ENCODE results near the gene HEPACAM2.

The HEPACAM2 gene

DNA sequence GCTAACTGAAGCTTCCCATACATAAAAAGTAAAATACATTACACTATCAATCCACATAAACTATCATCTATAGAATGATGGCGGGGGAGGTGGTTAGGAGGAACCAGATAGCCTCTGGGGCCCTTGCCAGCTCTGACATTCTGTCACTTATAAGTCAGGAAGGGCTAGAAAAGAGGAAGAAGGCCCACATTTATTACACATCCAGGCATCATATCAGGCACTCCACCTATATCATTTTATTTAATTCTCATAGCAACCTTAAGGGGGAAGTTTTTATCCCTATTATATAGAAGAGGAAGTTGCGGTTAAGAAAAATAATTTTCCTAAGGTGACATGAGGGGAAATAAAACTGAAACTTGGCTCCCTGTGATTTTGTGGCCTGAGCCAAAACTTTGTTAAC, 29.9 kb downstream of the HEPACAM2 start:
- no peaks in the 10 kb centered on the region for H3K4me1 ChIP-seq (ENCODE audit: insufficient read depth, low read length)

DNA sequence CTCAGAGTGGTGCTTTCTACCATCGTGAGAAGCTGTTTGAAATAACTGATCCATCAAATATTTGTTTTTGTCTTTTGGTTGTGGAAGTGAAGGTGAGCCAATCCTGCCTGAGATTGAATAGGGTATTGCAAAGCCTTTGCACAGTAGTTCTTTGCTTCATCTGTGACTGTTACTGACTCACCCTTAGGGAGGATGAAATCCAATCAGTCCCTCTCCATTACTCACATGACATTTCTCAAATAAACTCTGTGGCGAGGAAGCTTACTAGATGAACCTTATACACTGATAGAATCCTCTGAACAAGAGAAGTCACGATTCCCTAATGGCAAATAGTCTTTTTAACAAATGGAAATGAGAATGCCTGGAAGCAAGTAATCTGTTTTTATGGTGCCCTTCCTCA, 31.9 kb downstream of the HEPACAM2 start:
- Histone ChIP-seq H3K9me3 (ENCODE audit: insufficient read depth, low read depth, low read length) (no peaks in the 10 kb centered on the region), H3K36me3 (ENCODE audit: insufficient read depth, low read depth, low read length) (no peaks in the 10 kb centered on the region), H3K27ac (ENCODE audit: low read length) (no peak overlapping the region), H3K27me3 (ENCODE audit: insufficient read depth, low read length) (peaks cover 7% of the 10 kb centered on the region; the same call in 1 of the 2 replicates), H3K4me3 (ENCODE audit: low read length) (no peak overlapping the region), H3K4me1 (ENCODE audit: insufficient read depth, low read length) (no peaks in the 10 kb centered on the region), H3K9ac (ENCODE audit: low read depth, low read length) (no peak overlapping the region)

More for the DNA sequence above, 29.9 kb downstream of the HEPACAM2 start:
- Histone ChIP-seq H3K36me3 (ENCODE audit: insufficient read depth, low read depth, low read length) (no peaks in the 10 kb centered on the region), H3K9ac (ENCODE audit: low read depth, low read length) (no peak overlapping the region), H3K9me3 (ENCODE audit: insufficient read depth, low read depth, low read length) (no peaks in the 10 kb centered on the region), H3K27ac (ENCODE audit: low read length) (no peak overlapping the region), H3K27me3 (ENCODE audit: insufficient read depth, low read length) (peaks cover 7% of the 10 kb centered on the region; the same call in 1 of the 2 replicates), H3K4me3 (ENCODE audit: low read length) (no peak overlapping the region)

DNA sequence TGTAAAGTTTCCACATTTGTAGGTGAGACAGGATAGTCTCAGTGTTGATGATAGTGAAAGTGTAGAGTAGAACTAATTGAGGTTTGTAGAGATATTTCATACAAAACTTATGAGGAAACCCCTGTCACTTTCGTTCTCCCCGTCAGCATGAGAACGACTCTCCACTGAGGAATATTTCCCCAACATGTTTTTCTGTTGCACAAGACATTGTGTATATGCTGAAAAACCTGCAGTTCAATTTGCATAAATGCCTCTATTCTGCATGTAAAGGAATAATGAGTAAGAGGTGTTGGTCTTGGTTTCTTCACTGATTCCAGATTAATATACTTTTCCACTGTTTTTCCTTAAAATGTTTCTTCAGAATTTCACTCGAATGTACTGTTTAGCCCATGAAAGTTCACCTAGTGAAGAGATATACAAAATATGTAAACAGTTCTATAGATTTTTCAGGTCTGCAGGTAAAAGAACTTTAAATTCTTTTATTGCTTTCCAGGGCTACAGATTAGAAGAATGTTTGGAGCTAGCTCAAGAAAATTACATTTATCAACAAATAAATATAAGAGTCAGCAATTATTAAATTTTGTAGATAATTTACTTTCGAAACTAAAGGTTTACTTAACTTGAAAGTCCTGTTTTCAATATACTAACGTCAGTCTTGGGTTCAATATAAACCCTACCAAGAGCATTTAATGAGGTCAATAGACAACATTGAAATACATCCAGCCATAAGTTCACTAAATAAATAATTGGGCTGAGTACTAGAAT, 37.2 kb downstream of the HEPACAM2 start:
- Histone ChIP-seq H3K4me1 (ENCODE audit: insufficient read depth, low read length) (no peaks in the 10 kb centered on the region), H3K4me3 (ENCODE audit: low read length) (no peak overlapping the region), H3K27ac (ENCODE audit: low read length) (no peak overlapping the region), H3K9me3 (ENCODE audit: insufficient read depth, low read depth, low read length) (no peaks in the 10 kb centered on the region), H3K27me3 (ENCODE audit: insufficient read depth, low read length) (peaks cover 7% of the 10 kb centered on the region; the same call in 1 of the 2 replicates), H3K36me3 (ENCODE audit: insufficient read depth, low read depth, low read length) (no peaks in the 10 kb centered on the region), H3K9ac (ENCODE audit: low read depth, low read length) (no peak overlapping the region)

DNA sequence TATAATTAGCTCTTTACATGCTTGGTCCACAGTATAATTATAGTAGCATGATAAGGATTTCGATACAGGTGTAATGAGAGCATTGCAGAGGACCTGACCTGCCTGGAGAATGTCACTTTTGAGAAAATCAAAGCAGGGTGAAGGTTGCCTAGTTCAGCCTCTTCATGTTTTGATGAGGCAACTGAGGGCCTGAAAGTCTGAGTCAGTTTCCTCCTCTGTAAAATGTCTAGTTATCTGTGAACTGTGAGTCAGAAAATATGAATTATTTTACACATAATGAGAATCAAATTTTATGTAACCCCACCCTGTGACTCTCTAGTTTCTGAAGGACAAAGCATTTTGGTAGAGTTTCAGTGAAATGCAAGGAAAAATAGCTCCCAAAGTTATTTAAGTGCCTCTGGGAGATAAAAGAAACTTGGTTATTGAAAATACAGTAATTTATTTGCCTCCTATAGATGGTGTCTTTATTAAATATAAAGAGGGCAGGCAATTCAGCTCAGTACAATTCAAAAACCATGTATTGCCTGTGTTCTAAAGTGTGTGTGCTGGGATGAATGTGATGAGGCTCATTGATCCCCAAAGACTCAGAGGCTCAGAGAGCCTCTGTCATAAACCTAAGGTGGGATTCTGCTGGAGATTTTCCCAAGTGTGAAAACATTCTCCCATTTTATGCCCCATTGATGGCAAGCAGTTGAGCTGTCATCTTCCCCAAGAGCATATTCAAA, 40.8 kb downstream of the HEPACAM2 start:
- Histone ChIP-seq H3K4me3 (ENCODE audit: low read length) (no peak overlapping the region), H3K4me1 (ENCODE audit: insufficient read depth, low read length) (no peaks in the 10 kb centered on the region), H3K9me3 (ENCODE audit: insufficient read depth, low read depth, low read length) (no peaks in the 10 kb centered on the region), H3K27ac (ENCODE audit: low read length) (no peak overlapping the region), H3K36me3 (ENCODE audit: insufficient read depth, low read depth, low read length) (no peaks in the 10 kb centered on the region), H3K27me3 (ENCODE audit: insufficient read depth, low read length) (no peaks in the 10 kb centered on the region; the same call in 1 of the 2 replicates), H3K9ac (ENCODE audit: low read depth, low read length) (no peak overlapping the region)

DNA sequence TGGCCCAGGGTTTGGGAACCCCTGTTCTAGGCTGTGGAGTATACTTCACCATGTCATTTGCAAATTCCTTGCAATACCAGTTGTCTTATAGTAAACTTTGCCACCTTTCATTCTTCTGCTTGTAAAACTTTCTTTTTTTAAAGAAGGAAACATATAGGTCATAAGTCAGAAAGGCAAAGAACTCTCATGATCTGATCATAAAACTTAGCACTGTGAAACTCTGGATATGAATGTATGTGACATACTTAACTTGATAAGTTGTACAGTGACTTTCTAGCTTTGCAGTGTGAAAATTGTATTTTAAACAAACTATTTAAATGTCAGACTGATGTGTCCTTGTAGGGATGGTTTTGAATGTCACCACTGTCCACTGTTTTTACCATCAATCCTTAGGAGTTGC, 47.1 kb downstream of the HEPACAM2 start:
- no peaks in the 10 kb centered on the region for H3K27me3 ChIP-seq (ENCODE audit: insufficient read depth, low read length)
- no peaks in the 10 kb centered on the region for H3K4me1 ChIP-seq (ENCODE audit: insufficient read depth, low read length)
- H3K27ac ChIP-seq (ENCODE audit: low read length): no peak overlapping the region
- H3K36me3 ChIP-seq (ENCODE audit: insufficient read depth, low read depth, low read length): no peaks in the 10 kb centered on the region
- H3K9me3 ChIP-seq (ENCODE audit: insufficient read depth, low read depth, low read length): no peaks in the 10 kb centered on the region
- no peak overlapping the region for H3K4me3 ChIP-seq (ENCODE audit: low read length)
- H3K9ac ChIP-seq (ENCODE audit: low read depth, low read length): no peak overlapping the region

DNA sequence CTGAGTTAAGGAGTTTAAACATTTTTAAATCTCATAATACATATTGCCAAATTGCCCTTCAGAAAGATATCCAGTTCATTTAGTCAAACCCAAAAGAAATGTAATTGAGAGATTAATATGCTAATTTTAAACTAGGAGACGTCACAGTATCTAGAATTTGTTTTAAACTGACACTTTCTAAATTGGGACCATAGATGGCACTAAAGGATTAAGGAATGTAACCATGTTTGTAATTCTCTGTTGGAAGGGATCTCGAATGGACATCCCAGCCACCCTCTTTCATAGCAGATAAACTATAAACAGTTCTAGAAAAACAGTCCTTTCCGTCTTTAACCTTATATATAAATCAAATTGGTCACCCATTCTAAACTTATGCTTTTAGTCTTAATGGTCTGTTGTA, 48.1 kb downstream of the HEPACAM2 start:
- Histone ChIP-seq H3K9me3 (ENCODE audit: insufficient read depth, low read depth, low read length) (no peaks in the 10 kb centered on the region; the same call in 1 of the 2 replicates), H3K27me3 (ENCODE audit: insufficient read depth, low read length) (no peaks in the 10 kb centered on the region), H3K4me1 (ENCODE audit: insufficient read depth, low read length) (no peaks in the 10 kb centered on the region), H3K36me3 (ENCODE audit: insufficient read depth, low read depth, low read length) (no peaks in the 10 kb centered on the region), H3K9ac (ENCODE audit: low read depth, low read length) (no peak overlapping the region), H3K4me3 (ENCODE audit: low read length) (no peak overlapping the region), H3K27ac (ENCODE audit: low read length) (no peak overlapping the region)

DNA sequence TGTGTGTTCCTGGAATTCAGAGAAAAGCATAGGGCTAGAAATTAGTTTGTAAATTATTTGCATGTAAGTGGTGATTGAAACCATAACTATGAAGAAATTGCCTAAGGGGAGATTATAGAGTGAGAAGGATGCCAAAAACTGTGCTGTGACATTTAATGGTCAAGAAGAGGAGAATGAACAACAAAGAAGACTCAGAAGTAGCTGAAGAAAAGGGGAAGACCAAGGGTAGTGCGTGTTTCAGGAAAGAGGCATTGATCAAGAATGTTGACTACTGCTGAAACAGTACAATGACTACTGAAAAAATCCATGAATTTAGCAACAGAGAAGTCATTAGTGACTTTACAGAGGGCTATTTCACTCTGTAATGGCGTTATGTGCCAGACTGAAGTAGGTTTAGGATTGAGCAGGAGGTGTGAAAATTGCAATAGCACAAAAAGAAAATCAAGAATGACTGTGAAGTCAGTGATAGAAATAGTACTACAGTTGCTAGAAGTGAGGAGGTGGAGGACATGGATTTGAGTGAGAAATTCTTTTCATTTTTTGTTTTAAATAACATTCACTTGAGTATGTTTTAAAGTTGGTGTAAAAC, 49.2 kb downstream of the HEPACAM2 start:
- Histone ChIP-seq H3K27ac (ENCODE audit: low read length) (no peak overlapping the region), H3K9me3 (ENCODE audit: insufficient read depth, low read depth, low read length) (peaks cover 5% of the 10 kb centered on the region), H3K4me3 (ENCODE audit: low read length) (no peak overlapping the region), H3K9ac (ENCODE audit: low read depth, low read length) (no peak overlapping the region), H3K4me1 (ENCODE audit: insufficient read depth, low read length) (no peaks in the 10 kb centered on the region), H3K36me3 (ENCODE audit: insufficient read depth, low read depth, low read length) (no peaks in the 10 kb centered on the region), H3K27me3 (ENCODE audit: insufficient read depth, low read length) (no peaks in the 10 kb centered on the region)

DNA sequence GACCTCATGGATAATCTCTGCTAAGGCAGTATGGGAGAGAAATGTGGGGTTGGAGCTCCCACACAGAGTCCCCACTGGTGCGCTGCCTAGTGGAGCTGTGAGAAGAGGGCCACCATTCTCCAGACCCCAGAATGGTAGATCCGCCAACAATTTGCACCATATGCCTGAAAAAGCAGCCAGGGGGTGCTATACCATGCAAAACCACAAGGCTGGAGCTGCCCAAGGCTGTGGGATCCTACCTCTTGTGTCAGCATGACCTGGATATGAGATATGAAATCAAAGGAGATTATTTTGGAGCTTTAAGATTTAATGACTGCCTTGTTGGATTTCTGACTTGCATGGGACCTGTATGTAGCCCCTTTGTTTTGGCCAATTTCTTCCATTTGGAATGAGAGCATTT, 51.0 kb downstream of the HEPACAM2 start:
- H3K36me3 ChIP-seq (ENCODE audit: insufficient read depth, low read depth, low read length): no peaks in the 10 kb centered on the region
- peaks cover 13% of the 10 kb centered on the region for H3K9me3 ChIP-seq (ENCODE audit: insufficient read depth, low read depth, low read length)
- H3K27ac ChIP-seq (ENCODE audit: low read length): no peak overlapping the region
- H3K27me3 ChIP-seq (ENCODE audit: insufficient read depth, low read length): no peaks in the 10 kb centered on the region
- H3K4me1 ChIP-seq (ENCODE audit: insufficient read depth, low read length): no peaks in the 10 kb centered on the region
- no peak overlapping the region for H3K4me3 ChIP-seq (ENCODE audit: low read length)
- H3K9ac ChIP-seq (ENCODE audit: low read depth, low read length): no peak overlapping the region

DNA sequence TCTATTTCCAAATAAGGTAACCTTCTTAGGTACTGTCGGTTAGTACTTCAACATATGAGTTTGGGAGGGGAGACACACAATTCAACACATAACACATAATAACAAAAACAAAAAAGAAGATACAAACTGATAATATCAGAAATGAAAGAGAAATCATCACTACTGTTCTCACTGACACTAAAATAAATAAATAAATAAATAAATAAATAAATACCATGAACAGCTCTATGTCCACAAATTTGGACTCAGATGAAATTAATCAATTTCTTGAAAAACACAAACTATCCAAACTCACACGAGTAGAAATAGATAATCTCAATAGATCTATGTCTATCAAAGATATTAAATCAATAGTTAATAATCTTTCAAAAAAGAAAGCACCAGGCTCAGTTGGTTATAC, 53.6 kb downstream of the HEPACAM2 start:
- H3K4me1 ChIP-seq (ENCODE audit: insufficient read depth, low read length): no peaks in the 10 kb centered on the region
- no peaks in the 10 kb centered on the region for H3K36me3 ChIP-seq (ENCODE audit: insufficient read depth, low read depth, low read length)
- H3K27ac ChIP-seq (ENCODE audit: low read length): no peak overlapping the region
- H3K27me3 ChIP-seq (ENCODE audit: insufficient read depth, low read length): no peaks in the 10 kb centered on the region
- no peak overlapping the region for H3K9ac ChIP-seq (ENCODE audit: low read depth, low read length)
- H3K4me3 ChIP-seq (ENCODE audit: low read length): no peak overlapping the region
- H3K9me3 ChIP-seq (ENCODE audit: insufficient read depth, low read depth, low read length): peaks cover 16% of the 10 kb centered on the region

DNA sequence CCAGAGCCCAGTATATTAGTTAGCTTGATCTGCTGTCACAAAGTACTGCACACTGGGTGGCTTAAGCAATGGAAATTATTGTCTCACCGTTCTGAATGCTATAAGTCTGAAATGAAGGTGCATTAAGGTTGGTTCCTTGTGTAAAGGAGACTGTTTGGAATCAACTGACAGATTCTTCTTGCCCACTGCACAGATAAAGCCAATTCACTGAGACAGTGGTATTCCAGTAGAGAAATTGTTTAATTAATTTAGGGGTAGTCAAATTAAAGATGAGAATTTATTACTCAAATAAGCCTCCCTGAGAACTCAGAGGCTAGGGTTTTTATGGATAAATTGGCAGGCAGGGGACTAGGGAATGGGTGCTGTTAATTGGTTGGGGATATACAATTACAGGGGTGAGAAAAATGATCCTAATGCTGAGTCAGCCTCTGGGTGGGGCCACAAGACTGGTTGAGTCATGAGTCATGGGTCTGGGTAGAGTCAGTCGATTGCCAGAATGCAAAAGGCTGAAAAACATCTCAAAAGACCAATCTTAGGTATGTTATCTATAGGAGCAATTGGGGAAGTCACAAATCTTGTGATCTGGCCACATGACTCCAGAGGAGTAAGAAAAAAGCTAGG, 54.6 kb downstream of the HEPACAM2 start:
- H3K9ac ChIP-seq (ENCODE audit: low read depth, low read length): no peak overlapping the region
- H3K27me3 ChIP-seq (ENCODE audit: insufficient read depth, low read length): no peaks in the 10 kb centered on the region
- H3K9me3 ChIP-seq (ENCODE audit: insufficient read depth, low read depth, low read length): peaks cover 16% of the 10 kb centered on the region
- no peaks in the 10 kb centered on the region for H3K4me1 ChIP-seq (ENCODE audit: insufficient read depth, low read length)
- H3K36me3 ChIP-seq (ENCODE audit: insufficient read depth, low read depth, low read length): no peaks in the 10 kb centered on the region
- no peak overlapping the region for H3K27ac ChIP-seq (ENCODE audit: low read length)
- H3K4me3 ChIP-seq (ENCODE audit: low read length): no peak overlapping the region

DNA sequence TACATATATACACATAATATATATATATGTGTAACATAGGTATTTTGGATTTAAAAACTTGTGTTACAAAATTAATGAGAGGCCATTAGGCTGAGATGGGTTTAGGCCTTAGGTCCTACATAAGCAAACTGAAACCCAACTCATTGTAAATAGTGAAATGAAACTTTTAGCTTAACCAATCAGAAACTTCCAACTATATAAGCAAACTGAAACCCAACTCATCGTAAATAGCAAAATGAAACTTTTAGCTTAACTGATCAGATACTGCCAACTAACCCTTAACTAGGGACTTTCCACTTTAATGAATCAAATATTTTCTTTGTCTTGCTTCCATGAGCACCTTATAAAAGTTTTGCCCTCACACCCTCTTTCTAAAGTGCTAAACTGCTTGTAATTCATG, 60.8 kb downstream of the HEPACAM2 start:
- no peaks in the 10 kb centered on the region for H3K27me3 ChIP-seq (ENCODE audit: insufficient read depth, low read length)
- no peaks in the 10 kb centered on the region for H3K4me1 ChIP-seq (ENCODE audit: insufficient read depth, low read length)
- 0 out of 2 replicates have a peak, but pooled peaks cover 3% of the 10 kb centered on the region for H3K9me3 ChIP-seq (ENCODE audit: insufficient read depth, low read depth, low read length)
- H3K27ac ChIP-seq (ENCODE audit: low read length): no peak overlapping the region
- H3K36me3 ChIP-seq (ENCODE audit: insufficient read depth, low read depth, low read length): no peaks in the 10 kb centered on the region
- H3K4me3 ChIP-seq (ENCODE audit: low read length): no peak overlapping the region
- no peak overlapping the region for H3K9ac ChIP-seq (ENCODE audit: low read depth, low read length)

Data from iPS-20b (cell line).